Breast epithelium (tissue), 3 donors: Measurements from ENCODE around the gene SLC38A10.

Experiments
- CTCF ChIP-seq, 3 donors: fragments of 450-650 bp; IDR thresholded peaks; one replicate each; pipeline ENCODE4 v1.5.1; 2016 to 2017; ENCODE audit warnings: antibody characterized with exemption in 3 of 3, mild to moderate bottlenecking in 3 of 3, moderate library complexity in 3 of 3
- POLR2A ChIP-seq: fragments of 450-650 bp; IDR thresholded peaks from one replicate; pipeline ENCODE4 v1.6.1; 2016; ENCODE audit warnings: antibody characterized with exemption, mild to moderate bottlenecking, moderate library complexity
- POLR2AphosphoS5 ChIP-seq, 3 donors: sonication (generic); formaldehyde crosslinking; IDR thresholded peaks; one replicate each; pipeline ENCODE4 v1.6.1; 2017; ENCODE audit warnings: antibody characterized with exemption in 3 of 3

DNA sequence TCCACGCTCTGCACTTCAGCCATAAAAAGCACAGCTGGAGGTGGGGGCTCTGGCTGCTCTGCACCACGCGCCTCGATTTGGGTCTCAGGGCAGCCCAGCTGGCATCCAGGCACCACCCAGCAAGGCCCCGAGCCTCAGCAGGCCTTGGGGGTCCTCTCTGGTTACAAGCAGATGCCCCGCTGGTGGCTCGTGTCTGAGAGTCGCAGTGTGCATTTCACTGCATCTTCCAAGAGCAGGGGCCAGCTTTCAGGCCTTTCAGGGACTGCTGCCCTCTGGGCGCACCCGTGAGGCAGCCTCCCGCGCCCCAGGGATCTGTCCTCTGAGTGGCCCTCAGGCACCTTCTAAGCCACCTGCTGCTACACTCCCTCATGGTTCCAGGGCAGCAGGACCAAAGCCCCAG, 30.5 kb downstream of the SLC38A10 start:
- TF ChIP-seq CTCF (IDR thresholded peaks at IDR 0.05) (no peak), POLR2AphosphoS5 (IDR thresholded peaks at IDR 0.05) (no peak), POLR2A (no peak)
